GM23338 (cell line): ENCODE measurements around the gene STX7. TPM values are rescaled to one million over a fixed set of nuclear protein-coding genes. Genes with fewer than 3 reads are reported as not detected.

Experiments
- ATAC-seq: fragments of 200-7000 bp; cut with Tn5 transposase; 3 replicates; pipeline ENCODE4 v1.9.1; 2020
- DNase-seq: peaks from one replicate; pipeline ENCODE4 v3.0.0-alpha.2; 2015; ENCODE audit warnings: low spot score
- H2AFZ ChIP-seq: fragments of 200-600 bp; sonication (generic); 2 replicates; pipeline ENCODE4 v1.8.0; 2016; ENCODE audit warnings: antibody characterized with exemption, mild to moderate bottlenecking, moderate library complexity
- H3F3A ChIP-seq: fragments of 200-600 bp; sonication (generic); replicated peaks from 2 replicates; pipeline ENCODE4 v1.8.0; 2017; ENCODE audit warnings: antibody characterized with exemption, mixed run types, low read depth
- H3K27ac ChIP-seq: fragments of 200-600 bp; sonication (generic); 2 replicates; pipeline ENCODE4 v1.6.1; 2016; ENCODE audit warnings: low read depth
- H3K27me3 ChIP-seq: fragments of 200-600 bp; sonication (generic); 2 replicates; pipeline ENCODE4 v1.8.0; 2016; ENCODE audit warnings: mild to moderate bottlenecking, mixed run types, moderate library complexity; ENCODE audit not compliant: insufficient read depth
- H3K36me3 ChIP-seq: fragments of 200-600 bp; sonication (generic); 2 replicates; pipeline ENCODE4 v1.8.0; 2016; ENCODE audit warnings: mild to moderate bottlenecking; ENCODE audit not compliant: insufficient read depth
- H3K4me1 ChIP-seq: fragments of 200-600 bp; sonication (generic); 2 replicates; pipeline ENCODE4 v1.8.0; 2016; ENCODE audit warnings: mild to moderate bottlenecking, moderate library complexity; ENCODE audit not compliant: insufficient read depth
- H3K4me2 ChIP-seq: fragments of 200-600 bp; sonication (generic); 2 replicates; pipeline ENCODE4 v1.7.1; 2017; ENCODE audit warnings: mixed run types
- H3K4me3 ChIP-seq: fragments of 200-600 bp; sonication (generic); 2 replicates; pipeline ENCODE4 v1.6.1; 2016; ENCODE audit warnings: mixed run types
- H3K79me2 ChIP-seq: fragments of 200-600 bp; sonication (generic); replicated peaks from 2 replicates; pipeline ENCODE4 v1.8.0; 2017; ENCODE audit warnings: mild to moderate bottlenecking; ENCODE audit not compliant: insufficient read depth
- H3K9me2 ChIP-seq: fragments of 200-600 bp; sonication (generic); 2 replicates; pipeline ENCODE4 v1.8.0; 2017; ENCODE audit not compliant: insufficient read depth
- H4K20me1 ChIP-seq: fragments of 200-600 bp; sonication (generic); replicated peaks from 2 replicates; pipeline ENCODE4 v1.8.0; 2017; ENCODE audit warnings: mild to moderate bottlenecking; ENCODE audit not compliant: insufficient read depth
- H3K27ac Mint-ChIP-seq: 2 replicates; pipeline ENCODE4 v1.8.0; 2020; ENCODE audit warnings: inconsistent platforms, mild to moderate bottlenecking, moderate library complexity, mixed read lengths
- H3K27me3 Mint-ChIP-seq: 3 replicates; pipeline ENCODE4 v1.8.0; 2022; ENCODE audit warnings: low read depth, mild to moderate bottlenecking, moderate library complexity, mixed read lengths, inconsistent platforms; ENCODE audit not compliant: insufficient read depth, poor library complexity
- H3K36me3 Mint-ChIP-seq: 3 replicates; pipeline ENCODE4 v1.8.0; 2021; ENCODE audit warnings: low read depth, mild to moderate bottlenecking, inconsistent platforms, moderate library complexity, mixed read lengths
- H3K4me1 Mint-ChIP-seq: 3 replicates; pipeline ENCODE4 v1.8.0; 2020; ENCODE audit warnings: mild to moderate bottlenecking, inconsistent platforms, mixed read lengths
- H3K4me3 Mint-ChIP-seq: 3 replicates; pipeline ENCODE4 v1.8.0; 2021; ENCODE audit warnings: moderate library complexity, mild to moderate bottlenecking, inconsistent platforms, mixed read lengths
- H3K9me3 Mint-ChIP-seq: 3 replicates; pipeline ENCODE4 v1.8.0; 2020; ENCODE audit warnings: moderate library complexity, mild to moderate bottlenecking, inconsistent platforms, mixed read lengths
- CREB1 ChIP-seq: fragments of 250-450 bp; sonication (Bioruptor Pico); IDR thresholded peaks from 2 replicates; pipeline ENCODE4 v1.5.0; 2020; ENCODE audit warnings: low read depth, mild to moderate bottlenecking, moderate library complexity
- CTCF ChIP-seq, 2 experiments: fragments of 200-600 bp in 1 of 2; sonication (generic) in 1 of 2; conservative IDR thresholded peaks; 2 replicates each; pipeline versions ENCODE4 v1.5.1 to v1.6.1; 2016 to 2017; ENCODE audit warnings: antibody characterized with exemption in 2 of 2, low read depth in 2 of 2, mild to moderate bottlenecking in 2 of 2, moderate library complexity in 1 of 2
- ETS1 ChIP-seq: IDR thresholded peaks from 2 replicates; pipeline ENCODE4 v1.6.1; 2016; ENCODE audit warnings: antibody characterized with exemption
- EZH2 ChIP-seq: fragments of 200-600 bp; sonication (generic); IDR thresholded peaks from one replicate; pipeline ENCODE4 v1.8.0; 2017; ENCODE audit warnings: antibody characterized with exemption, mild to moderate bottlenecking, low read depth; ENCODE audit not compliant: unreplicated experiment
- EZH2phosphoT487 ChIP-seq: fragments of 200-600 bp; sonication (generic); IDR thresholded peaks from one replicate; pipeline ENCODE4 v1.8.1; 2018; ENCODE audit warnings: antibody characterized with exemption; ENCODE audit not compliant: unreplicated experiment
- JUNB ChIP-seq: IDR thresholded peaks from one replicate; pipeline ENCODE4 v1.6.1; 2016; ENCODE audit warnings: antibody characterized with exemption; ENCODE audit not compliant: unreplicated experiment
- NANOG ChIP-seq: IDR thresholded peaks from 2 replicates; pipeline ENCODE4 v1.6.1; 2016; ENCODE audit warnings: antibody characterized with exemption, borderline replicate concordance
- POLR2AphosphoS5 ChIP-seq: IDR thresholded peaks from 2 replicates; pipeline ENCODE4 v1.6.1; 2016; ENCODE audit warnings: antibody characterized with exemption, low read depth
- REST ChIP-seq: IDR thresholded peaks from one replicate; pipeline ENCODE4 v1.6.1; 2018; ENCODE audit warnings: antibody characterized with exemption; ENCODE audit not compliant: unreplicated experiment
- STAT1 ChIP-seq: IDR thresholded peaks from one replicate; pipeline ENCODE4 v1.6.1; 2016; ENCODE audit warnings: antibody characterized with exemption; ENCODE audit not compliant: unreplicated experiment
- ZNF114 ChIP-seq: fragments of 250-450 bp; sonication (Bioruptor Pico); IDR thresholded peaks from 2 replicates; pipeline ENCODE4 v1.5.0; 2020; ENCODE audit warnings: mild to moderate bottlenecking, moderate library complexity
- ZNF331 ChIP-seq: fragments of 250-450 bp; sonication (Bioruptor Pico); IDR thresholded peaks from 2 replicates; pipeline ENCODE4 v1.5.0; 2020; ENCODE audit warnings: low read depth, mild to moderate bottlenecking, moderate library complexity
- polyA plus RNA-seq: library from polyadenylated mRNA; unstranded; fragments of >200 nt; fragmentation: Nextera tagmentation; extraction: Ambion mirVana; gene quantifications from 2 replicates; pipeline ENCODE4 v1.2.1, GENCODE V29; 2016
- total RNA-seq: library from RNA; depleted of rRNA; stranded (reverse); fragments of >200 nt; shearing (Covaris generic); gene quantifications from 2 replicates; pipeline ENCODE4 v1.2.3, GENCODE V29; 2014
- TF ChIP-seq, protein P1 (sequence below): fragments of 250-450 bp; sonication (Bioruptor Pico); IDR thresholded peaks from 2 replicates; pipeline ENCODE4 v1.5.0; 2020; ENCODE audit warnings: mild to moderate bottlenecking, moderate library complexity

Gene STX7
- total and polyA plus RNA-seq, 2 experiments from 2014 or later, result 22.4 to 28.8 TPM

- H3K36me3 Mint-ChIP-seq, result peaks cover 15% of the 10 kb centered on the region; the same call in 2 of the 3 replicates
- Histone ChIP-seq H3K79me2 (peaks cover 27% of the 10 kb centered on the region), H3K27ac (no peak overlapping the region), H3K27me3 (no peaks in the 10 kb centered on the region), H2AFZ (no peak overlapping the region), H3F3A (no peaks in the 10 kb centered on the region), H4K20me1 (0 out of 2 replicates have a peak, but pooled peaks cover 8% of the 10 kb centered on the region), H3K9me2 (no peaks in the 10 kb centered on the region), H3K4me1 (peaks cover 13% of the 10 kb centered on the region), H3K4me2 (no peak overlapping the region), H3K36me3 (no peaks in the 10 kb centered on the region; the same call in 1 of the 2 replicates), H3K4me3 (no peak overlapping the region)
- no peak for DNase-seq
- no peaks in the 10 kb centered on the region for H3K4me1 Mint-ChIP-seq
- H3K27me3 Mint-ChIP-seq, result no peaks in the 10 kb centered on the region
- no peak overlapping the region for H3K4me3 Mint-ChIP-seq
- H3K9me3 Mint-ChIP-seq, result no peaks in the 10 kb centered on the region
- no peak for ATAC-seq
- TF ChIP-seq ETS1 (no peak), EZH2phosphoT487 (no peak), POLR2AphosphoS5 (no peak), REST (no peak), NANOG (no peak), EZH2 (no peak), CTCF (conservative IDR thresholded peaks at IDR 0.05; ENCODE audit: low read depth in 2 of 2) (no peak), ZNF331 (CRISPR knock-in tag) (no peak), CREB1 (no peak), ZNF114 (CRISPR knock-in tag) (no peak), JUNB (no peak), STAT1 (no peak)
- TF ChIP-seq, protein P1, sequence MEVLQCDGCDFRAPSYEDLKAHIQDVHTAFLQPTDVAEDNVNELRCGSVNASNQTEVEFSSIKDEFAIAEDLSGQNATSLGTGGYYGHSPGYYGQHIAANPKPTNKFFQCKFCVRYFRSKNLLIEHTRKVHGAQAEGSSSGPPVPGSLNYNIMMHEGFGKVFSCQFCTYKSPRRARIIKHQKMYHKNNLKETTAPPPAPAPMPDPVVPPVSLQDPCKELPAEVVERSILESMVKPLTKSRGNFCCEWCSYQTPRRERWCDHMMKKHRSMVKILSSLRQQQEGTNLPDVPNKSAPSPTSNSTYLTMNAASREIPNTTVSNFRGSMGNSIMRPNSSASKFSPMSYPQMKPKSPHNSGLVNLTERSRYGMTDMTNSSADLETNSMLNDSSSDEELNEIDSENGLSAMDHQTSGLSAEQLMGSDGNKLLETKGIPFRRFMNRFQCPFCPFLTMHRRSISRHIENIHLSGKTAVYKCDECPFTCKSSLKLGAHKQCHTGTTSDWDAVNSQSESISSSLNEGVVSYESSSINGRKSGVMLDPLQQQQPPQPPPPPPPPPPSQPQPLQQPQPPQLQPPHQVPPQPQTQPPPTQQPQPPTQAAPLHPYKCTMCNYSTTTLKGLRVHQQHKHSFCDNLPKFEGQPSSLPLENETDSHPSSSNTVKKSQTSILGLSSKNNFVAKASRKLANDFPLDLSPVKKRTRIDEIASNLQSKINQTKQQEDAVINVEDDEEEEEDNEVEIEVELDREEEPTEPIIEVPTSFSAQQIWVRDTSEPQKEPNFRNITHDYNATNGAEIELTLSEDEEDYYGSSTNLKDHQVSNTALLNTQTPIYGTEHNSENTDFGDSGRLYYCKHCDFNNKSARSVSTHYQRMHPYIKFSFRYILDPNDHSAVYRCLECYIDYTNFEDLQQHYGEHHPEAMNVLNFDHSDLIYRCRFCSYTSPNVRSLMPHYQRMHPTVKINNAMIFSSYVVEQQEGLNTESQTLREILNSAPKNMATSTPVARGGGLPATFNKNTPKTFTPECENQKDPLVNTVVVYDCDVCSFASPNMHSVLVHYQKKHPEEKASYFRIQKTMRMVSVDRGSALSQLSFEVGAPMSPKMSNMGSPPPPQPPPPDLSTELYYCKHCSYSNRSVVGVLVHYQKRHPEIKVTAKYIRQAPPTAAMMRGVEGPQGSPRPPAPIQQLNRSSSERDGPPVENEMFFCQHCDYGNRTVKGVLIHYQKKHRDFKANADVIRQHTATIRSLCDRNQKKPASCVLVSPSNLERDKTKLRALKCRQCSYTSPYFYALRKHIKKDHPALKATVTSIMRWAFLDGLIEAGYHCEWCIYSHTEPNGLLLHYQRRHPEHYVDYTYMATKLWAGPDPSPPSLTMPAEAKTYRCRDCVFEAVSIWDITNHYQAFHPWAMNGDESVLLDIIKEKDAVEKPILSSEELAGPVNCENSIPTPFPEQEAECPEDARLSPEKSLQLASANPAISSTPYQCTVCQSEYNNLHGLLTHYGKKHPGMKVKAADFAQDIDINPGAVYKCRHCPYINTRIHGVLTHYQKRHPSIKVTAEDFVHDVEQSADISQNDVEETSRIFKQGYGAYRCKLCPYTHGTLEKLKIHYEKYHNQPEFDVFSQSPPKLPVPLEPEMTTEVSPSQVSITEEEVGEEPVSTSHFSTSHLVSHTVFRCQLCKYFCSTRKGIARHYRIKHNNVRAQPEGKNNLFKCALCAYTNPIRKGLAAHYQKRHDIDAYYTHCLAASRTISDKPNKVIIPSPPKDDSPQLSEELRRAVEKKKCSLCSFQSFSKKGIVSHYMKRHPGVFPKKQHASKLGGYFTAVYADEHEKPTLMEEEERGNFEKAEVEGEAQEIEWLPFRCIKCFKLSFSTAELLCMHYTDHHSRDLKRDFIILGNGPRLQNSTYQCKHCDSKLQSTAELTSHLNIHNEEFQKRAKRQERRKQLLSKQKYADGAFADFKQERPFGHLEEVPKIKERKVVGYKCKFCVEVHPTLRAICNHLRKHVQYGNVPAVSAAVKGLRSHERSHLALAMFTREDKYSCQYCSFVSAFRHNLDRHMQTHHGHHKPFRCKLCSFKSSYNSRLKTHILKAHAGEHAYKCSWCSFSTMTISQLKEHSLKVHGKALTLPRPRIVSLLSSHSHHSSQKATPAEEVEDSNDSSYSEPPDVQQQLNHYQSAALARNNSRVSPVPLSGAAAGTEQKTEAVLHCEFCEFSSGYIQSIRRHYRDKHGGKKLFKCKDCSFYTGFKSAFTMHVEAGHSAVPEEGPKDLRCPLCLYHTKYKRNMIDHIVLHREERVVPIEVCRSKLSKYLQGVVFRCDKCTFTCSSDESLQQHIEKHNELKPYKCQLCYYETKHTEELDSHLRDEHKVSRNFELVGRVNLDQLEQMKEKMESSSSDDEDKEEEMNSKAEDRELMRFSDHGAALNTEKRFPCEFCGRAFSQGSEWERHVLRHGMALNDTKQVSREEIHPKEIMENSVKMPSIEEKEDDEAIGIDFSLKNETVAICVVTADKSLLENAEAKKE (CRISPR knock-in tag), result no peak
- no peak overlapping the region for H3K27ac Mint-ChIP-seq
Observed at GRCh38 chr6:132494954-132495353, 18.0 kb downstream of the STX7 start.
